Measurements from ENCODE around the gene HPDL.

DNA sequence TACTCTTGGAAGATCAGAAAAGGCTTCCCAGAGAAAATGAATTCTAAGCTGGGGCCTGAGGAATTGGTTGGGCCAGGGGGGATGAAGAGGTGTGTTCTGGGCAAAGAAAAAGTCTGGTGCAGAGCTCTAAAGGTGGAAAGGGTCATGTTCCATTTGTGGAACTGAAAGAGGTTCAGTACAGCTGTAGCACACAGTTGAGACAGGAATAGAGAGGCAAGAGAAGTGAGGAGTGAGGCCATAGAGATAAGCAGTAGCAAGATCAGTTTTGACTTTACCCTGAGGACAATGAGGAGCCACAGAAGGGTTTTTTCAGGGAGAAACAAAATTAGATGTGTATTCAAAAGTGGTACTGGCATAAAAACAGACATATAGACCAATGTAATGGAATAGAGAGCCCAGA lies 43.9 kb downstream of the HPDL start:
- TF ChIP-seq, protein P1, sequence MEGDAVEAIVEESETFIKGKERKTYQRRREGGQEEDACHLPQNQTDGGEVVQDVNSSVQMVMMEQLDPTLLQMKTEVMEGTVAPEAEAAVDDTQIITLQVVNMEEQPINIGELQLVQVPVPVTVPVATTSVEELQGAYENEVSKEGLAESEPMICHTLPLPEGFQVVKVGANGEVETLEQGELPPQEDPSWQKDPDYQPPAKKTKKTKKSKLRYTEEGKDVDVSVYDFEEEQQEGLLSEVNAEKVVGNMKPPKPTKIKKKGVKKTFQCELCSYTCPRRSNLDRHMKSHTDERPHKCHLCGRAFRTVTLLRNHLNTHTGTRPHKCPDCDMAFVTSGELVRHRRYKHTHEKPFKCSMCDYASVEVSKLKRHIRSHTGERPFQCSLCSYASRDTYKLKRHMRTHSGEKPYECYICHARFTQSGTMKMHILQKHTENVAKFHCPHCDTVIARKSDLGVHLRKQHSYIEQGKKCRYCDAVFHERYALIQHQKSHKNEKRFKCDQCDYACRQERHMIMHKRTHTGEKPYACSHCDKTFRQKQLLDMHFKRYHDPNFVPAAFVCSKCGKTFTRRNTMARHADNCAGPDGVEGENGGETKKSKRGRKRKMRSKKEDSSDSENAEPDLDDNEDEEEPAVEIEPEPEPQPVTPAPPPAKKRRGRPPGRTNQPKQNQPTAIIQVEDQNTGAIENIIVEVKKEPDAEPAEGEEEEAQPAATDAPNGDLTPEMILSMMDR (IDR thresholded peaks at IDR 0.05) = no peak
- TF ChIP-seq ZFP36 (IDR thresholded peaks at IDR 0.05; ENCODE audit: borderline replicate concordance, partially characterized antibody) = no peak
- TF ChIP-seq MAFK (IDR thresholded peaks at IDR 0.05; ENCODE audit: partially characterized antibody) = no peak
